ENCODE results near the gene METTL26. TPM values are rescaled to one million over a fixed set of nuclear protein-coding genes. Genes with fewer than 3 reads are reported as not detected.

Gene METTL26
- total RNA-seq, 1 experiment from 2014 or later = 115 TPM

GRCh38 chr16:630815-631405, 5.2 kb downstream of the METTL26 start, which contains the start of gene WFIKKN1 (continued):
- no peak for TF ChIP-seq ESRRA (CRISPR knock-in tag; IDR thresholded peaks at IDR 0.05; ENCODE audit: borderline replicate concordance)
- TF ChIP-seq ZNF416 (CRISPR knock-in tag; IDR thresholded peaks at IDR 0.05) = no peak
- TF ChIP-seq AR (CRISPR knock-in tag; IDR thresholded peaks at IDR 0.05) = no peak
- TF ChIP-seq MAX (CRISPR knock-in tag; IDR thresholded peaks at IDR 0.05) = no peak
- TF ChIP-seq TP53 (CRISPR knock-in tag; IDR thresholded peaks at IDR 0.05) = no peak
- peak; percentile 52; the same call in 1 of the 2 replicates for TF ChIP-seq FOXP1 (CRISPR knock-in tag; IDR thresholded peaks at IDR 0.05; ENCODE audit: borderline replicate concordance)
- no peak for TF ChIP-seq CREM (CRISPR knock-in tag; IDR thresholded peaks at IDR 0.05)
- TF ChIP-seq NFE2L1 (CRISPR knock-in tag; IDR thresholded peaks at IDR 0.05) = no peak
- 0 out of 2 replicates have a peak, but pooled peaks have one; percentile 60 for TF ChIP-seq ETV6 (CRISPR knock-in tag; IDR thresholded peaks at IDR 0.05)
- TF ChIP-seq ZNF423 (CRISPR knock-in tag; IDR thresholded peaks at IDR 0.05) = peak; percentile 48; the same call in 1 of the 2 replicates
- peak; percentile 56; the same call in 1 of the 2 replicates for TF ChIP-seq ZNF232 (CRISPR knock-in tag; IDR thresholded peaks at IDR 0.05)
- TF ChIP-seq RORB (CRISPR knock-in tag; IDR thresholded peaks at IDR 0.05) = no peak
- TF ChIP-seq ZNF425 (CRISPR knock-in tag; conservative IDR thresholded peaks at IDR 0.05) = no peak
- TF ChIP-seq JAZF1 (CRISPR knock-in tag; IDR thresholded peaks at IDR 0.05) = no peak
- no peak for TF ChIP-seq SMAD3 (CRISPR knock-in tag; IDR thresholded peaks at IDR 0.05; ENCODE audit: borderline replicate concordance)
- TF ChIP-seq AFF4 (CRISPR knock-in tag; IDR thresholded peaks at IDR 0.05; ENCODE audit: borderline replicate concordance) = no peak
- TF ChIP-seq NR3C1 (CRISPR knock-in tag; conservative IDR thresholded peaks at IDR 0.05; ENCODE audit: low read depth) = 0 out of 2 replicates have a peak, but pooled peaks have one; percentile 21
- TF ChIP-seq ZBTB43 (CRISPR knock-in tag; IDR thresholded peaks at IDR 0.05) = no peak
- no peak for TF ChIP-seq ZNF671 (CRISPR knock-in tag; IDR thresholded peaks at IDR 0.05)
- no peak for TF ChIP-seq TCF7 (CRISPR knock-in tag; IDR thresholded peaks at IDR 0.05; ENCODE audit: low read depth)
- no peak for TF ChIP-seq ZNF317 (CRISPR knock-in tag; IDR thresholded peaks at IDR 0.05; ENCODE audit: borderline replicate concordance, low read depth)
- TF ChIP-seq USF1 (CRISPR knock-in tag; IDR thresholded peaks at IDR 0.05) = peak; percentile 8; the same call in 1 of the 2 replicates
- no peak for TF ChIP-seq ZBTB21 (CRISPR knock-in tag; IDR thresholded peaks at IDR 0.05; ENCODE audit: borderline replicate concordance)
- no peak; the same call in 1 of the 2 replicates for TF ChIP-seq ZNF281 (CRISPR knock-in tag; IDR thresholded peaks at IDR 0.05)

Data from WTC11 (cell line).